Measurements from ENCODE around the gene MAML2. TPM values are rescaled to one million over a fixed set of nuclear protein-coding genes. Genes with fewer than 3 reads are reported as not detected.

The MAML2 gene
- total RNA-seq (2014; rRNA removed; shearing (Covaris generic)) (0.54 and 1.0 TPM in 2 replicates), total RNA-seq (2022) (0.15 and 0.26 TPM in 2 replicates), Bru-seq, nascent RNA (percentile 23 among the genes with signal in this experiment), BruChase-seq, experiment 1, labeled RNA remaining after a 6-hour chase (percentile 23 among the genes with signal in this experiment), BruChase-seq, experiment 2, labeled RNA remaining after a 2-hour chase (percentile 27 among the genes with signal in this experiment)
- long read RNA-seq = 0 reads

GRCh38 chr11:96342961-96343711 is at the start of gene MAML2:
Gene MAML2, minus strand, starts transcription at chr11:96343195. Its CDS starts 1,300 bp downstream, at chr11:96341895.
- H3K27ac ChIP-seq (ENCODE audit: low read depth, low read length, poor library complexity, severe bottlenecking) = no peak within 1 kb of the TSS
- no peaks in the 10 kb centered on the region for H4K20me1 ChIP-seq (ENCODE audit: insufficient read depth, low read length)
- H3K79me2 ChIP-seq (ENCODE audit: insufficient read depth, low read depth, low read length) = no peaks in the 10 kb centered on the region
- ChIA-PET CTCF (ENCODE audit: unreplicated experiment) (interaction anchor here (0.7 to 1.8 kb wide), 20 partner anchors 9 to 482 kb away, joined by 3 to 21 read pairs (median 3); partner anchors contain the start of genes CCDC82 and JRKL), POLR2A (interaction anchor here (0.6 to 1.9 kb wide), 22 partner anchors 8 to 552 kb away, joined by 3 to 8 read pairs (median 3); partner anchors contain the start of genes CCDC82 and JRKL)
- H3K4me2 ChIP-seq (ENCODE audit: low read length) = peak within 1 kb of the TSS; percentile 77
- peak within 1 kb of the TSS; percentile 68 for H3K4me3 ChIP-seq (ENCODE audit: low read depth, low read length, poor library complexity, severe bottlenecking)
- peaks cover 39% of the 10 kb centered on the region for H3K4me1 ChIP-seq (ENCODE audit: insufficient read depth, low read length, poor library complexity, severe bottlenecking)
- TF ChIP-seq CTCF (conservative IDR thresholded peaks at IDR 0.05; ENCODE audit: low read length) (peak; percentile 74), EZH2phosphoT487 (IDR thresholded peaks at IDR 0.05; ENCODE audit: borderline replicate concordance, low read depth, low read length) (no peak)
- peak within 1 kb of the TSS; percentile 94 for H2AFZ ChIP-seq (ENCODE audit: low read length)
- no TSS peak for BruUV-seq (replicated peaks)
- no peaks in the 10 kb centered on the region for H3K36me3 ChIP-seq (ENCODE audit: insufficient read depth, low read length)
- no peaks in the 10 kb centered on the region for H3K9me2 ChIP-seq (ENCODE audit: insufficient read depth, low read length)
- peak; percentile 92 for DNase-seq (ENCODE audit: low spot score)
- H3K9me3 ChIP-seq (ENCODE audit: low read length) = no peaks in the 10 kb centered on the region
- intact Hi-C loops (cut with micrococcal nuclease; ENCODE audit: unreplicated experiment) = loop anchor here (1.0 to 2.0 kb wide), 9 partner anchors 22 to 507 kb away; partner anchors contain the start of gene JRKL

GRCh38 chr11:96391698-96392307 is 48.8 kb upstream of the MAML2 start:
- intact Hi-C loops (cut with micrococcal nuclease; ENCODE audit: unreplicated experiment) = loop anchor here (1.0 to 10.0 kb wide), 4 partner anchors 49 to 547 kb away; partner anchors contain the start of gene MAML2
- peaks cover 47% of the 10 kb centered on the region; the same call in 1 of the 2 replicates for H3K79me2 ChIP-seq (ENCODE audit: insufficient read depth, low read depth, low read length)
- no peak overlapping the region for H3K27ac ChIP-seq (ENCODE audit: low read depth, low read length, poor library complexity, severe bottlenecking)
- peaks cover 32% of the 10 kb centered on the region for H3K4me1 ChIP-seq (ENCODE audit: insufficient read depth, low read length, poor library complexity, severe bottlenecking)
- peaks cover 7% of the 10 kb centered on the region; the same call in 1 of the 2 replicates for H3K36me3 ChIP-seq (ENCODE audit: insufficient read depth, low read length)
- POLR2A ChIA-PET = interaction anchor here (0.6 to 1.0 kb wide), 2 partner anchors 311 to 597 kb away, joined by 3 read pairs; no protein-coding TSS in a partner anchor
- DNase-seq (ENCODE audit: low spot score) = peak; percentile 5
- no peak overlapping the region for H3K4me3 ChIP-seq (ENCODE audit: low read depth, low read length, poor library complexity, severe bottlenecking)
- H4K20me1 ChIP-seq (ENCODE audit: insufficient read depth, low read length) = no peaks in the 10 kb centered on the region
- H3K9me3 ChIP-seq (ENCODE audit: low read length) = no peaks in the 10 kb centered on the region
- CTCF ChIA-PET (ENCODE audit: unreplicated experiment) = no interaction called here
- no peak overlapping the region for H2AFZ ChIP-seq (ENCODE audit: low read length)
- H3K4me2 ChIP-seq (ENCODE audit: low read length) = peak overlapping the region; percentile 90
- TF ChIP-seq EZH2phosphoT487 (IDR thresholded peaks at IDR 0.05; ENCODE audit: borderline replicate concordance, low read depth, low read length) (no peak), CTCF (conservative IDR thresholded peaks at IDR 0.05; ENCODE audit: low read length) (peak; percentile 41; the same call in 1 of the 2 replicates)
- no peaks in the 10 kb centered on the region for H3K9me2 ChIP-seq (ENCODE audit: insufficient read depth, low read length)
- no TSS peak for BruUV-seq (replicated peaks)
